MM.1S (cell line): ENCODE results near the gene CELA2B.

ENCODE experiments used
- DNase-seq: peaks from one replicate; pipeline ENCODE4 v3.0.0-alpha.2; 2015
- H2AFZ ChIP-seq: fragments of 300-600 bp; sonication (generic); 2 replicates; pipeline ENCODE4 v1.6.0; 2016; ENCODE audit warnings: antibody characterized with exemption, low read length
- H3F3A ChIP-seq: fragments of 300-600 bp; sonication (generic); 2 replicates; pipeline ENCODE4 v1.6.1; 2016; ENCODE audit warnings: mild to moderate bottlenecking, antibody characterized with exemption, low read length, moderate library complexity, mixed read lengths; ENCODE audit not compliant: insufficient read depth
- H3K27ac ChIP-seq: fragments of 300-600 bp; sonication (generic); 2 replicates; pipeline ENCODE4 v1.5.1; 2016; ENCODE audit warnings: mild to moderate bottlenecking, low read length
- H3K27me3 ChIP-seq: fragments of 300-600 bp; sonication (generic); replicated peaks from 2 replicates; pipeline ENCODE4 v1.6.0; 2016; ENCODE audit warnings: low read length; ENCODE audit not compliant: insufficient read depth
- H3K36me3 ChIP-seq: fragments of 300-600 bp; sonication (generic); replicated peaks from 2 replicates; pipeline ENCODE4 v1.6.1; 2016; ENCODE audit warnings: mild to moderate bottlenecking, low read length, mixed read lengths; ENCODE audit not compliant: insufficient read depth
- H3K4me1 ChIP-seq: fragments of 300-600 bp; sonication (generic); 2 replicates; pipeline ENCODE4 v1.6.1; 2016; ENCODE audit warnings: low read length, mixed read lengths
- H3K4me2 ChIP-seq: fragments of 300-600 bp; sonication (generic); 2 replicates; pipeline ENCODE4 v1.6.0; 2016; ENCODE audit warnings: low read depth, low read length
- H3K4me3 ChIP-seq: fragments of 300-600 bp; sonication (generic); 2 replicates; pipeline ENCODE4 v1.5.1; 2016; ENCODE audit warnings: low read length, mixed read lengths
- H3K79me2 ChIP-seq: fragments of 300-600 bp; sonication (generic); 2 replicates; pipeline ENCODE4 v1.6.1; 2016; ENCODE audit warnings: mixed run types, low read length, mixed read lengths
- H3K9ac ChIP-seq: fragments of 300-600 bp; sonication (generic); 2 replicates; pipeline ENCODE4 v1.6.1; 2016; ENCODE audit warnings: low read length, mixed read lengths
- H3K9me2 ChIP-seq: fragments of 300-600 bp; sonication (generic); replicated peaks from 2 replicates; pipeline ENCODE4 v1.6.1; 2016; ENCODE audit warnings: mild to moderate bottlenecking, low read length, mixed read lengths; ENCODE audit not compliant: insufficient read depth
- H3K9me3 ChIP-seq: fragments of 300-600 bp; sonication (generic); replicated peaks from 2 replicates; pipeline ENCODE4 v1.6.1; 2016; ENCODE audit warnings: mild to moderate bottlenecking, low read length, mixed read lengths; ENCODE audit not compliant: insufficient read depth
- H4K20me1 ChIP-seq: fragments of 300-600 bp; sonication (generic); 2 replicates; pipeline ENCODE4 v1.6.1; 2016; ENCODE audit warnings: mild to moderate bottlenecking, low read length, moderate library complexity, mixed read lengths; ENCODE audit not compliant: insufficient read depth
- CTCF ChIP-seq: fragments of 300-600 bp; sonication (generic); IDR thresholded peaks from 2 replicates; pipeline ENCODE4 v1.5.1; 2016; ENCODE audit warnings: antibody characterized with exemption, low read length, mixed read lengths
- EZH2 ChIP-seq: fragments of 300-600 bp; sonication (generic); optimal IDR thresholded peaks from 2 replicates; pipeline ENCODE3; 2017; ENCODE audit warnings: low read depth, mild to moderate bottlenecking, antibody characterized with exemption, low read length, mixed read lengths
- EZH2phosphoT487 ChIP-seq: fragments of 300-600 bp; sonication (generic); IDR thresholded peaks from 2 replicates; pipeline ENCODE4 v1.6.1; 2018; ENCODE audit warnings: antibody characterized with exemption, low read length

The CELA2B gene

GRCh38 chr1:15508700-15509487 lies 33.0 kb downstream of the CELA2B start:
- Histone ChIP-seq H3K4me2 (no peak overlapping the region), H3K27me3 (no peaks in the 10 kb centered on the region), H3K9me2 (no peaks in the 10 kb centered on the region), H2AFZ (no peak overlapping the region), H3K4me1 (no peaks in the 10 kb centered on the region), H3K4me3 (no peak overlapping the region), H3K9me3 (no peaks in the 10 kb centered on the region), H3K36me3 (no peaks in the 10 kb centered on the region), H3K9ac (no peak overlapping the region), H4K20me1 (no peaks in the 10 kb centered on the region), H3K79me2 (no peaks in the 10 kb centered on the region), H3K27ac (no peak overlapping the region), H3F3A (no peaks in the 10 kb centered on the region)
- TF ChIP-seq CTCF (no peak), EZH2phosphoT487 (no peak), EZH2 (no peak)
- no peak for DNase-seq

- Histone ChIP-seq H3F3A (no peaks in the 10 kb centered on the region), H3K4me1 (no peaks in the 10 kb centered on the region), H3K4me2 (no peak overlapping the region), H3K4me3 (no peak overlapping the region), H4K20me1 (no peaks in the 10 kb centered on the region), H3K36me3 (no peaks in the 10 kb centered on the region), H2AFZ (no peak overlapping the region), H3K79me2 (no peaks in the 10 kb centered on the region), H3K27me3 (no peaks in the 10 kb centered on the region), H3K9me3 (no peaks in the 10 kb centered on the region), H3K27ac (no peak overlapping the region), H3K9ac (no peak overlapping the region), H3K9me2 (no peaks in the 10 kb centered on the region)
- no peak for DNase-seq
- TF ChIP-seq EZH2: no peak
- TF ChIP-seq CTCF: no peak
- no peak for TF ChIP-seq EZH2phosphoT487
These were observed 33.7 kb downstream of the CELA2B start for GRCh38 chr1:15509586-15509985.

- Histone ChIP-seq H2AFZ (no peak overlapping the region), H3K4me3 (no peak overlapping the region), H3K27me3 (no peaks in the 10 kb centered on the region), H3K79me2 (no peaks in the 10 kb centered on the region), H3K36me3 (no peaks in the 10 kb centered on the region), H4K20me1 (no peaks in the 10 kb centered on the region), H3F3A (no peaks in the 10 kb centered on the region), H3K4me1 (no peaks in the 10 kb centered on the region), H3K27ac (no peak overlapping the region), H3K9me2 (no peaks in the 10 kb centered on the region), H3K9me3 (no peaks in the 10 kb centered on the region), H3K9ac (no peak overlapping the region), H3K4me2 (no peak overlapping the region)
- no peak for DNase-seq
- TF ChIP-seq EZH2phosphoT487 (no peak), CTCF (no peak), EZH2 (no peak)
These were observed 34.9 kb downstream of the CELA2B start for GRCh38 chr1:15510611-15511405.
